Activated T-cell treated with anti-CD3 and anti-CD28 coated beads, Interleukin-2, amount 50 U/mL, for 24 hours (primary cell): ENCODE measurements around the gene ARHGAP35.

ENCODE experiments used
- DNase-seq: peaks from one replicate; pipeline ENCODE4 v3.0.0-alpha.2; 2020
- H3K27ac Mint-ChIP-seq: 2 replicates; pipeline ENCODE4 v1.8.0; 2020; ENCODE audit warnings: mild to moderate bottlenecking, mixed read lengths
- H3K27me3 Mint-ChIP-seq: 2 replicates; pipeline ENCODE4 v1.8.0; 2020; ENCODE audit warnings: mixed read lengths
- H3K36me3 Mint-ChIP-seq: 2 replicates; pipeline ENCODE4 v1.8.0; 2020; ENCODE audit warnings: low read depth, mixed read lengths
- H3K4me1 Mint-ChIP-seq: 2 replicates; pipeline ENCODE4 v1.8.0; 2020; ENCODE audit warnings: low read depth, mixed read lengths
- H3K4me3 Mint-ChIP-seq: 2 replicates; pipeline ENCODE4 v1.8.0; 2020; ENCODE audit warnings: mild to moderate bottlenecking, moderate library complexity, mixed read lengths
- H3K9me3 Mint-ChIP-seq: 2 replicates; pipeline ENCODE4 v1.8.0; 2020; ENCODE audit warnings: mixed read lengths

Gene ARHGAP35

DNA sequence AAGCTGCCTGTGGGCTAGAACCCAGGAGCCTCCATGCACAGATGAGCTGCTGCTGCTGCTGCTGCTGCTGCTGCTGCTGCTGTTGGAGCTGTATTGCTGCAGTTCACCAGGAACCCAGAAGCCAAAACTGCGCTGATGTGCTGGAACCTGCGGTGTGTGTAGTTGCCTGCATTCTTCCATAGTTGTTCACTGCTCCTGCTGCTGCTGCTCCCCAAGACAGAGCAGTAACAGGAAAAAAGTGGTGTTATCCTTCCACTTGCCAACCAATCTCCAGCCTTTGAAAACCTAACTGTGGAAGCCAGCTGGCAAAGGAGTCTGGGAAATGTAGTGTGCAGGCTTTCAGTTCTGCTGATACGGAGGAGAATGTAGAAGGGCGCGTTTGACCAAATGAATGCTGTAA, 37.9 kb downstream of the ARHGAP35 start:
- H3K9me3 Mint-ChIP-seq: no peaks in the 10 kb centered on the region
- no peaks in the 10 kb centered on the region for H3K27me3 Mint-ChIP-seq
- no peak overlapping the region for H3K4me3 Mint-ChIP-seq
- no peak overlapping the region for H3K27ac Mint-ChIP-seq
- no peaks in the 10 kb centered on the region for H3K36me3 Mint-ChIP-seq
- DNase-seq: no peak
- peaks cover 52% of the 10 kb centered on the region for H3K4me1 Mint-ChIP-seq

DNA sequence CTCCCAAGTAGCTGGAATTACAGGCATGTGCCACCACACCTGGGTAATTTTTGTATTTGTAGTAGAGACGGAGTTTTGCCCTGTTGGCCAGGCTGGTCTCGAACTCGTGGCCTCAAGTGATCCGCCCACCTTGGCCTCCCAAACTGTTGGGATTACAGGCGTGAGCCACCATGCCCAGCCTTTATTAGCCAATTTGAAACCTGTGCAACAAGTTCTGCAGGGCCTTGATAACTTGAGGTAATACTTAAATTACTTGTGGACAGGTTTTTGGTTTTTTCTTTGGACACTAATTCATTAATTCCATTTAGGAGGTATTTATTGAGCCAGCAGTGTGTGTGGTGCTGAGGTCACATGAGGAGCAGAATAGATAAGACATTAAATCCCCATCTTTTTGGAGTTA, 39.5 kb downstream of the ARHGAP35 start:
- Mint-ChIP-seq H3K27ac (no peak overlapping the region), H3K4me3 (no peak overlapping the region), H3K36me3 (no peaks in the 10 kb centered on the region), H3K9me3 (no peaks in the 10 kb centered on the region), H3K27me3 (no peaks in the 10 kb centered on the region), H3K4me1 (peaks cover 53% of the 10 kb centered on the region)
- no peak for DNase-seq

DNA sequence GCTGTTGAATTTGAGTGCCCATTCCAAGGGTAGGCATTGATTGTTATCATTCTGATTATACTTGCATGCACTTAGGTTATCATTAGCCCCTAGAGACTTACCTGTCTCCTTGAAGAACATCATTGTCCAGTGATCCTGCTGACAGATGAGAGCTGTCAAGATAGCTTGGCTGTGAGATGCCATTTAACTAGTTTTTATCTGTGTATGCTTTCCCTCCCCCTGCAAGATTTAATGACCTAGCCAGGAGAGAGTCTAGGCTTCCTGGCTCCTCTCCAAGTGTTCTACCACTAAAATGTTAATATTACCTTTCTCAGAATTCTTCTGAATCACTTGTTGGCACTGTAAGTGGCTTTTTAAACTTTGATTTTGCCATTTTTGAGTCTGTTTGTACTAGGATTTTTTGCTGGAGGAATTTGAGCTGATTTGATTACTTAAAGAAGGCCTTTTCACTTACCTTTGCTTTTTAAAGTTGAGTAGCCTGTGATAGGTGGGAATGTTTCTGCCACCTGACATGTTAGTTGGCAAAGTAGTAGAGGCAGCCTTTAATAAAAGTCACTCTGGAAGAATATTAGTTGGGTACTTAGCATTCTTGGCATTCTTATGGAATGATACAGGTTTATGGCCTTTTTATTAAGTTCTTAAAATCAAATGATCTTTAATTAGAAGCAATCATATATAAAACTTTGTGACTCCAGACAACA, 41.1 kb downstream of the ARHGAP35 start:
- Mint-ChIP-seq H3K9me3 (no peaks in the 10 kb centered on the region), H3K4me3 (no peak overlapping the region), H3K27me3 (no peaks in the 10 kb centered on the region), H3K36me3 (no peaks in the 10 kb centered on the region), H3K27ac (peak overlapping the region; percentile 3), H3K4me1 (peaks cover 49% of the 10 kb centered on the region)
- DNase-seq: no peak

DNA sequence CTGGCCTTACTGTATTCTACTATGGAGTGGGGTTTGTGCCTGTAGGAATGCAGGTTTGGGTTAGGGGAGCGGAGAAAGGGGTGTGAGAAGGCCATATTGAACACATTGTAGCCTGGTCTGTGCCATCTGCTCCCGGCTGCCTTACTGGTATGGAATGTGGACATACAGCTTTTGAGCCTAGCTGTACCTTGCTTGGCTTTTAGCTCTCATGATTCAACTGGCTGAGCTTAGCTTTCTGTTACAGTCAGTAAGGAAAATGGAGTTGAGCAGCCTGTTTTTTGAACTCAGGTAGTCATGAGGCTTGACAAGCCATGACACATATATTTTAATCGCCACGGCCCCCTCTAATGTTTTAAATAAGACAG, 41.6 kb downstream of the ARHGAP35 start:
- no peaks in the 10 kb centered on the region for H3K27me3 Mint-ChIP-seq
- no peak overlapping the region for H3K27ac Mint-ChIP-seq

DNA sequence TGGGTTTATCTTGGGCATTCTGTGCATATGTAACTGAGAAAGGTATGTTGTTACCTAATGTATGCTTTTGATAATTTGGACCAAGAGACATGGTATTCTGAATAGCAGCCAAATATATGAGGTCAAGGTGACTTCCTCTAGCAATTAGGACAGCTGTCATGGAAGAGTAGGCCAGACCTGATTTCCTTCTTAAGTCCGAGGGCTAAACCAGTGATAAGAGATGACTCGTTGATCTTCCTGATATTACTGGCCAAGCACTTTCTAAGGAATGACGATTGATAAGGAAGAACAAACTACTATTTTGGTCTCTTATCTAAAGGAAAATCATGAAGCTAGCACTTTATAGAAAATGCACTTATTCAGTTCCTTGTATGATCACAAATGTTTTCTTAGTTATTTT, 42.7 kb downstream of the ARHGAP35 start:
- no peaks in the 10 kb centered on the region for H3K36me3 Mint-ChIP-seq
- no peaks in the 10 kb centered on the region for H3K27me3 Mint-ChIP-seq
- H3K4me1 Mint-ChIP-seq: peaks cover 47% of the 10 kb centered on the region
- H3K27ac Mint-ChIP-seq: no peak overlapping the region
- no peaks in the 10 kb centered on the region for H3K9me3 Mint-ChIP-seq
- DNase-seq: no peak
- H3K4me3 Mint-ChIP-seq: no peak overlapping the region

More for the DNA sequence above, 41.6 kb downstream of the ARHGAP35 start:
- Mint-ChIP-seq H3K36me3 (no peaks in the 10 kb centered on the region), H3K9me3 (no peaks in the 10 kb centered on the region), H3K4me1 (peaks cover 48% of the 10 kb centered on the region), H3K4me3 (no peak overlapping the region)
- DNase-seq: no peak

DNA sequence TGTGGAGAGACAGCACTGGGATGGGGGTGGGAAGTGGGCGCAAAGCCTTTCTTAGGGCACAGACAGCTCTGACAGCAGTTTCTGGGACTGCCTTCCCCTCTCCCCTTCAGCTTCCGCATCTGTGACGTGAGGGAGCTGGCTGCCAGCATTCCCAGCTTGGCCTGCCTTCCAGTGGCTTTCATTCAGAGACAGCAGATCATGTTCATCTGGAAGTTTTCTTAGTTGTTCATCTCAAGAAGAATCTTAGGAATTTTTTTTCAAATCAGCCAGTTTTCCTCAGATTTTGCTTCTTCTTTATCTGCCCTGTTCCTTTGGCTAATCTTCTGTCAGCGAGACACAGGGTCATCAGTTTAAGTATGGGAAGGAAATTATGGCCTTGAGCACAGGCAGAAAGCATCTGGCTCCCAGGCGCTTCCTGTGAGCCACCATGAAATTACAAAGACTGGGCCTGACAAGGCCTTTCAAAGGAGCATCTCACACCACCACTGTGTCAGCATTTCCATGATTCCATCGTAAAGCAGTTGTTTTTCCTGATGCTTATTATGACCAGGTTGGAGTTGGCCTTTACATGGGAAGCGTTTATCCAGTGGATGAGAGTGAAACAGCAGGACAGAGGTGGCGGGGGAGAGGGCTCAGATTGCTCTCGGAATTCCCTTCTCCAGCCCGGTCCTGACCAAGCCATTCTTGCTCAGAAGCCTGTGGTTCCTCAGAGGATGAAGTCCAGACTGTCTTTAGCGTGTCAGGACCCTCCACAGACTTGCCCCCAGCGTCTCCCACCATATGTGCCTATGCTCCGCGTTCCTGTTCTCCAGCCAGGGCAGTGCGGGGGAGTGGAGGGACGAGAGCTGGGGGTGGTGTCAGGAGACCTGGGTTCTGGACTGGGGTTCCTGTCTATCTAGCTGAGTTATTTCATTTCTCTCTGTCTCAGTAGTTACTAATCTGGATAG, 43.6 kb downstream of the ARHGAP35 start:
- Mint-ChIP-seq H3K36me3 (no peaks in the 10 kb centered on the region), H3K4me1 (peaks cover 50% of the 10 kb centered on the region), H3K9me3 (no peaks in the 10 kb centered on the region), H3K27ac (no peak overlapping the region), H3K4me3 (no peak overlapping the region), H3K27me3 (no peaks in the 10 kb centered on the region)
- DNase-seq: no peak

DNA sequence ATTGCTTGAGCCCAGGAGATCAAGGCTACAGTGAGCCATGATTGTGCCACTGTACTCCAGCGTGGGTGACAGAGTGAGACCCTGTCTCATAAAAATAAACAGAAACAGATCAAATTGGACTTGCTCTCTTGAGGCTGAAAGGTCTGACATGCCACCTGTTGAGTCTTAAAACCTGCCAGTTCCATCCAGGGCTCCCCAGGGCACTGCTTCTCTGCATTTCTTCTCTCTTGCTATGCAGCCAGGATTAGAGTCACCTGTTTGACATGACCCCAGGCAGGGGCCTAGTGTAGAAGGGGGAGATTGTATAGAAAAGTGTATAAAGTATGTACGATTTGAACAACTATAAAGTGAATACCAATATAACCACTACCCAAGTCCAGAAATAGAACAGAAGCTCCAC, 45.4 kb downstream of the ARHGAP35 start:
- Mint-ChIP-seq H3K4me1 (peaks cover 53% of the 10 kb centered on the region), H3K36me3 (no peaks in the 10 kb centered on the region), H3K27ac (no peak overlapping the region), H3K27me3 (no peaks in the 10 kb centered on the region), H3K4me3 (no peak overlapping the region), H3K9me3 (no peaks in the 10 kb centered on the region)
- DNase-seq: no peak

DNA sequence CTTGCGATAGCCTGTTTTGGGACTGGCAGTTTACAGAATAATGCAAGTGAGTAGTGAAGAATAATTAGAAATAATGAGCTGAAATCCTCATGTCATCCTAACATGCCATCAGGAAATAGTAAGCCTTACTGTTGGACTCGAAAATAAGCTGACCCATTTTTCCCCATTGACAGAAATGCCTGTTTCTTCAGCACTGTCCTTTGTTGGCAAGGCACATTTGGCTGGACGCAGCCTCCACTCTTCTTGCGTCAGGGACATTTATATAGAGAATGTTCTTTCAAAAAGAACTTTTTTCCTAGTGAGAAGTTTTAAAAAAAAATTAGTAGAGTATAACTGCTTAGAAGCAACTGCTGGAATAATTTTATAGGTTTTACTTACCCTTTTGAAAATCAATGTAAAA, 47.1 kb downstream of the ARHGAP35 start:
- Mint-ChIP-seq H3K4me1 (peaks cover 51% of the 10 kb centered on the region), H3K4me3 (no peak overlapping the region), H3K27me3 (no peaks in the 10 kb centered on the region), H3K9me3 (no peaks in the 10 kb centered on the region), H3K36me3 (no peaks in the 10 kb centered on the region), H3K27ac (no peak overlapping the region)
- DNase-seq: no peak

DNA sequence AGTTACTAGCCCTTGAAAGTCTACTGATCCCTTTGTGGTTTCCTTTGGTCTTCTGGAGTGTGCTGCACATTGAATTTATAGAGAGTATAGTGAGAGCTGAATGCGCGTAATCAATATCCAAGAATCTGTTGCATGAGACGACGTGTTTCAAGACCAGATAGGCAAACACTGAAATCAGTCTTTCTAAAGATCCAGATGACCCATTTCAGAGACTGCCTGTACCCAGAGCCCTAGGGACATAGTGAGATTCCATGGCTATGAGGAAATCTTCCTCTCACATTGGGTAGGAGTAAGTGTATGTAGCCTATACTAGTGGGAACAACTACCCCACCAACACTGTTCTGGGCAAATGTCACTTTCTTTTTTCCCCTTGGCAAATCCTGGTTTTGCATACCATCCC, 48.6 kb downstream of the ARHGAP35 start:
- Mint-ChIP-seq H3K4me1 (peaks cover 49% of the 10 kb centered on the region), H3K27ac (no peak overlapping the region), H3K9me3 (no peaks in the 10 kb centered on the region), H3K36me3 (no peaks in the 10 kb centered on the region), H3K27me3 (no peaks in the 10 kb centered on the region), H3K4me3 (no peak overlapping the region)
- DNase-seq: no peak
